ENCODE data around the gene PIEZO1. TPM values are rescaled to one million over a fixed set of nuclear protein-coding genes. Genes with fewer than 3 reads are reported as not detected.

PIEZO1 gene
- total RNA-seq, 2 donors from 2014 or later: 84.1 to 97.0 TPM

DNA sequence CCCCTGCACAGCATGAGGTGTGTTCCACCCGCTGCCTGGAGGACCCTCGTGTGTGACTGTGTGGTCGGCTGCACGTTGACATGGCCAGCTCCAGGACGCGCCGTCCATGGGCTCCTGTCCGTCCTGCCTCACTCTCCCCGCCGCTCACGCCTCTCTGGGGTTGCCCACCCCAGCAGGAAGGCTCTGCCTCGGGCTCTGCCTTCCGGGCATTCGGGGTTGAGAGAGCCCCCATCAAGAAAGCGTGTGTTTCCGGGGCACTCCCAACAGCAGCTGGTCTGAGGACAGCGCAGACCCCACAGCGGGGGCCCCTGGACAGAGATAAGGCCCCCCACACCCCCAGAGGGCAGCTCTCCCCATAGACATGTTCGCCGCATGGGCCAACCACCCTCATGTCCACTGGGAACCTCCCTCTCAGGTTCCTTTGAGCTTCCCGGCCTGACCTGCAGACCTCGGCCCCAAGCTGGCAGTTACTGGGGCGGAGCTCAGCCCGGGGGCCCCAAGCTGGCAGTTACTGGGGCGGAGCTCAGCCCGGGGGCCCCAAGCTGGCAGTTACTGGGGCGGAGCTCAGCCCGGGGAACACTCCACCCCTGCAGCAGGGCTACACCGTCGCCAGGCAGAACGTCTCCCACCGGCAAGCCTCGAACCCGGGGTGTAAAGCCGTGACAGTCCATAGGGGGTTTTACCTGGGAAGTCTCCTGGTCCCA lies 8.4 kb upstream of the PIEZO1 start:
- Histone ChIP-seq H3K27me3 (ENCODE audit: control insufficient read depth, insufficient read depth, low read length, poor library complexity, severe bottlenecking) (no peaks in the 10 kb centered on the region), H3K9ac (ENCODE audit: extremely low read depth, low read length, poor library complexity, severe bottlenecking) (no peak overlapping the region), H3K27ac (ENCODE audit: low read depth, low read length) (no peak overlapping the region), H3K9me3 (ENCODE audit: control insufficient read depth, low read length) (no peaks in the 10 kb centered on the region), H3K4me3 (ENCODE audit: low read length) (no peak overlapping the region), H3K4me1 (ENCODE audit: control insufficient read depth, insufficient read depth, low read length) (no peaks in the 10 kb centered on the region), H3K36me3 (ENCODE audit: control insufficient read depth, insufficient read depth, low read length) (no peaks in the 10 kb centered on the region)
- no peaks in the 10 kb centered on the region for H3K36me3 Mint-ChIP-seq (ENCODE audit: low read depth)
- H3K9me3 Mint-ChIP-seq: no peaks in the 10 kb centered on the region
- H3K27me3 Mint-ChIP-seq (ENCODE audit: insufficient read depth): peaks cover 3% of the 10 kb centered on the region
- 78 to 85% methylated on average over 20 to 35 of the region's 35 CpGs for WGBS, 2 experiments (ENCODE audit: insufficient coverage in 1 of 2, insufficient read length in 1 of 2)
- no peak overlapping the region for H3K27ac Mint-ChIP-seq
- TF ChIP-seq, protein P1, sequence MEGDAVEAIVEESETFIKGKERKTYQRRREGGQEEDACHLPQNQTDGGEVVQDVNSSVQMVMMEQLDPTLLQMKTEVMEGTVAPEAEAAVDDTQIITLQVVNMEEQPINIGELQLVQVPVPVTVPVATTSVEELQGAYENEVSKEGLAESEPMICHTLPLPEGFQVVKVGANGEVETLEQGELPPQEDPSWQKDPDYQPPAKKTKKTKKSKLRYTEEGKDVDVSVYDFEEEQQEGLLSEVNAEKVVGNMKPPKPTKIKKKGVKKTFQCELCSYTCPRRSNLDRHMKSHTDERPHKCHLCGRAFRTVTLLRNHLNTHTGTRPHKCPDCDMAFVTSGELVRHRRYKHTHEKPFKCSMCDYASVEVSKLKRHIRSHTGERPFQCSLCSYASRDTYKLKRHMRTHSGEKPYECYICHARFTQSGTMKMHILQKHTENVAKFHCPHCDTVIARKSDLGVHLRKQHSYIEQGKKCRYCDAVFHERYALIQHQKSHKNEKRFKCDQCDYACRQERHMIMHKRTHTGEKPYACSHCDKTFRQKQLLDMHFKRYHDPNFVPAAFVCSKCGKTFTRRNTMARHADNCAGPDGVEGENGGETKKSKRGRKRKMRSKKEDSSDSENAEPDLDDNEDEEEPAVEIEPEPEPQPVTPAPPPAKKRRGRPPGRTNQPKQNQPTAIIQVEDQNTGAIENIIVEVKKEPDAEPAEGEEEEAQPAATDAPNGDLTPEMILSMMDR (conservative IDR thresholded peaks at IDR 0.05): no peak
- no peak overlapping the region for H3K4me3 Mint-ChIP-seq
- DNase-seq: no peak
- peaks cover 2% of the 10 kb centered on the region for H3K4me1 Mint-ChIP-seq

DNA sequence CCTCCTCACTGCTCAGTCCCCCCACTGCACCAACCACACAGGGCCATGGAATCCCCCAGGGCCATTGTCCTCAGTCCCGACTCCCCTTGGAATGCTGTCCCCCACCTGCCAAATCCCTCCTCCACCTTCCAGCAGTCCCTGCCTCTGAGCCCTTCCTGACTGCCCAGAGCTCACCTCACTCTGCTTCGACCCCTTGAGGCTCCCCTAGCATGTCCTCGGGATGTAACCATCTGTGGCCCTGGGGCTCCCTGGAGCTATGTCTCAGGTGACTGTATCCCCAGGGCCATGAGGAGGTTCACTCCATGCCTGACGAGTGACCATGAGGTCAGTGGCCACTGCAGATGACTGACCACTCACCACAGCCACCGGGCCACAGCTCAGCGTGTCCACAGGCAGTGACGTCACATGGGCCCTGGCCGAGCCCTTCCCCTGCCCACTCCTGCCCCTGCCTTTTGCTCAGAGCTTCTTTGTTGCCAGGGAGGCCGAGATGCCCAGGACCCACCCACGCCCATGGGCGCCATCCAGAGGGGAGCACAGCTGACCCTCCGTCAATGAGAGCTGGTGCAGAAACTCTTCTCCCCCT lies 7.7 kb upstream of the PIEZO1 start:
- 90 to 98% methylated on average over 8 to 12 of the region's 12 CpGs for WGBS, 2 experiments (ENCODE audit: insufficient coverage in 1 of 2, insufficient read length in 1 of 2)
- H3K27ac Mint-ChIP-seq: no peak overlapping the region

DNA sequence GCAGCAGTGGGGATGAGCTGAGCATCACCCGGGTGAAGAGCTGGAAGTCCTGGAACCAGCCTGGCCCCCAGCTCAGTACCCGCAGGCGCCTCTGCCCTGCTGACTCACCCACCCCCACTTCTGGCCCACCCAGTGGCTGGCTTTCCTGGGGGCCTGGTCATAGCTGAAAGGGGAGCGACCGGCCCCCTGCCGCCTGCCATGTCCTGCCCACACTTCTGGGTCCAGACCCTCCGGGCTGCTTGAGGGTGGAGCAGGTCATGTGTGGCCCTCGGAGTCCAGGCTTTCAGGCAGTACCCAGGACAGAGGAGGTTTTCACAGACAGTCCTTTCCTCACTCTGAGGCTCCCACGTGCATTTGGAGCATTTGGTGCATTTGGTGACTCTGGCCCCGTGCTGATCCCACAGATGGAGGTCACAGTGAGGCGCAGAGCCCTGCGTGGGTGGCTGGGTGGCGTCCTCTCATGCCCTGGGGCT lies 7.1 kb upstream of the PIEZO1 start:
- no peak overlapping the region for H3K27ac ChIP-seq (ENCODE audit: low read depth, low read length)
- no peak overlapping the region for H3K27ac Mint-ChIP-seq
- H3K27me3 Mint-ChIP-seq (ENCODE audit: insufficient read depth): peaks cover 8% of the 10 kb centered on the region
- no peaks in the 10 kb centered on the region for H3K36me3 Mint-ChIP-seq (ENCODE audit: low read depth)
- no peak for DNase-seq
- TF ChIP-seq, protein P1 (conservative IDR thresholded peaks at IDR 0.05): no peak
- peaks cover 2% of the 10 kb centered on the region for H3K4me1 Mint-ChIP-seq
- H3K4me3 Mint-ChIP-seq: no peak overlapping the region
- H3K9me3 Mint-ChIP-seq: no peaks in the 10 kb centered on the region
- no peaks in the 10 kb centered on the region for H3K9me3 ChIP-seq (ENCODE audit: control insufficient read depth, low read length)
- no peaks in the 10 kb centered on the region for H3K4me1 ChIP-seq (ENCODE audit: control insufficient read depth, insufficient read depth, low read length)
- H3K27me3 ChIP-seq (ENCODE audit: control insufficient read depth, insufficient read depth, low read length, poor library complexity, severe bottlenecking): no peaks in the 10 kb centered on the region
- no peak overlapping the region for H3K9ac ChIP-seq (ENCODE audit: extremely low read depth, low read length, poor library complexity, severe bottlenecking)
- H3K4me3 ChIP-seq (ENCODE audit: low read length): no peak overlapping the region
- 83 to 92% methylated on average over 7 to 13 of the region's 13 CpGs for WGBS, 2 experiments (ENCODE audit: insufficient coverage in 1 of 2, insufficient read length in 1 of 2)
- no peaks in the 10 kb centered on the region for H3K36me3 ChIP-seq (ENCODE audit: control insufficient read depth, insufficient read depth, low read length)

More for the DNA sequence above, 7.7 kb upstream of the PIEZO1 start:
- Mint-ChIP-seq H3K27me3 (ENCODE audit: insufficient read depth) (peaks cover 7% of the 10 kb centered on the region), H3K4me3 (no peak overlapping the region), H3K36me3 (ENCODE audit: low read depth) (no peaks in the 10 kb centered on the region), H3K9me3 (no peaks in the 10 kb centered on the region), H3K4me1 (peaks cover 2% of the 10 kb centered on the region)
- TF ChIP-seq, protein P1 (conservative IDR thresholded peaks at IDR 0.05): no peak
- Histone ChIP-seq H3K9me3 (ENCODE audit: control insufficient read depth, low read length) (no peaks in the 10 kb centered on the region), H3K4me1 (ENCODE audit: control insufficient read depth, insufficient read depth, low read length) (no peaks in the 10 kb centered on the region), H3K27me3 (ENCODE audit: control insufficient read depth, insufficient read depth, low read length, poor library complexity, severe bottlenecking) (no peaks in the 10 kb centered on the region), H3K4me3 (ENCODE audit: low read length) (no peak overlapping the region), H3K9ac (ENCODE audit: extremely low read depth, low read length, poor library complexity, severe bottlenecking) (no peak overlapping the region), H3K27ac (ENCODE audit: low read depth, low read length) (no peak overlapping the region), H3K36me3 (ENCODE audit: control insufficient read depth, insufficient read depth, low read length) (no peaks in the 10 kb centered on the region)
- no peak for DNase-seq

All from endodermal cell (in vitro differentiated cells).